GM18858 (cell line): Measurements from ENCODE around the gene TMEM123.
"Not testable (repeated sequence)": the region's sequence is repeated elsewhere in the genome, so short reads cannot be mapped to it uniquely, and the experiment has no call there.

Experiments used
- ATAC-seq: cut with Tn5 transposase; IDR thresholded peaks from one replicate; pipeline ENCODE4 v1.9.1; 2021; ENCODE audit not compliant: unreplicated experiment

TMEM123 gene

GRCh38 chr11:102449651-102450570, 2.7 kb downstream of the TMEM123 start:
- ATAC-seq = no peak

GRCh38 chr11:102448869-102449224, 3.7 kb downstream of the TMEM123 start:
- ATAC-seq = no peak

- no peak for ATAC-seq
Measured at GRCh38 chr11:102447941-102448868, 4.4 kb downstream of the TMEM123 start.

GRCh38 chr11:102447193-102447592, 5.4 kb downstream of the TMEM123 start:
- peak; percentile 36 for ATAC-seq

- ATAC-seq = no peak
Measured at GRCh38 chr11:102446606-102447005, 6.0 kb downstream of the TMEM123 start.

GRCh38 chr11:102444693-102445092, 7.9 kb downstream of the TMEM123 start:
- not testable (repeated sequence) for ATAC-seq

- not testable (repeated sequence) for ATAC-seq
Measured at GRCh38 chr11:102444142-102444541, 8.4 kb downstream of the TMEM123 start.

- not testable (repeated sequence) for ATAC-seq
Measured at GRCh38 chr11:102439063-102439363, 13.6 kb downstream of the TMEM123 start.

GRCh38 chr11:102438311-102439062, 14.1 kb downstream of the TMEM123 start:
- no peak for ATAC-seq

- ATAC-seq = no peak
Measured at GRCh38 chr11:102437727-102438126, 14.8 kb downstream of the TMEM123 start.

GRCh38 chr11:102436976-102437375, 15.6 kb downstream of the TMEM123 start:
- ATAC-seq = no peak

GRCh38 chr11:102436561-102436960, 16.0 kb downstream of the TMEM123 start:
- ATAC-seq = no peak

- ATAC-seq = no peak
Measured at GRCh38 chr11:102435688-102436087, 16.9 kb downstream of the TMEM123 start.

GRCh38 chr11:102433571-102433970, 19.0 kb downstream of the TMEM123 start:
- ATAC-seq = not testable (repeated sequence)

GRCh38 chr11:102432560-102432959, 20.0 kb downstream of the TMEM123 start:
- ATAC-seq = not testable (repeated sequence)

- no peak for ATAC-seq
Measured at GRCh38 chr11:102431404-102431803, 21.2 kb downstream of the TMEM123 start.

- peak; percentile 88 for ATAC-seq
Measured at GRCh38 chr11:102430158-102430836, 22.3 kb downstream of the TMEM123 start.

GRCh38 chr11:102429691-102430090, 22.9 kb downstream of the TMEM123 start:
- no peak for ATAC-seq

- no peak for ATAC-seq
Measured at GRCh38 chr11:102429226-102429625, 23.3 kb downstream of the TMEM123 start.

GRCh38 chr11:102428696-102429095, 23.9 kb downstream of the TMEM123 start:
- no peak for ATAC-seq

- ATAC-seq = no peak
Measured at GRCh38 chr11:102427068-102427467, 25.5 kb downstream of the TMEM123 start.
